ENCODE measurements around the gene SIDT1.

SIDT1 gene

DNA sequence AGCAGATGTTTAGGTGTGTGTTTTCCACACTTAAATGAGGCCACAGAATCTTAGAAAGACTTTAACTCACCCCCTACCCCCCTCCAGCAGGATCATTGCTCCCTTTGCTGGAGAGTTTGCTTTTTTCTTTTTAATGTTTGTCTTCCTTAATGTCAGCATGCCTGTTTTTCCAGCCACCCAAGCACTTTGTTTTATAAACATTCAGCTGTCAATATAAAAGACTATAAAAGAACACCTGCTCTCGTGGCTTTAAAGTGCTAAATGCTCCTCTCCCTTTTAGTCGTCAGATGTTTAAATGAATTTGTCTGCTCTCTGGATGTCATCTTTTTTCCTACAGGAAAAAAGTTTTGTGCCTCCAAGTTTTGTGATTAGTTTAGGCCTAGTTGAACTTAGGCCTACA lies 61.7 kb downstream of the SIDT1 start:
- no peak for DNase-seq (ENCODE audit: low read depth in 2 of 2, low spot score in 1 of 2)

DNA sequence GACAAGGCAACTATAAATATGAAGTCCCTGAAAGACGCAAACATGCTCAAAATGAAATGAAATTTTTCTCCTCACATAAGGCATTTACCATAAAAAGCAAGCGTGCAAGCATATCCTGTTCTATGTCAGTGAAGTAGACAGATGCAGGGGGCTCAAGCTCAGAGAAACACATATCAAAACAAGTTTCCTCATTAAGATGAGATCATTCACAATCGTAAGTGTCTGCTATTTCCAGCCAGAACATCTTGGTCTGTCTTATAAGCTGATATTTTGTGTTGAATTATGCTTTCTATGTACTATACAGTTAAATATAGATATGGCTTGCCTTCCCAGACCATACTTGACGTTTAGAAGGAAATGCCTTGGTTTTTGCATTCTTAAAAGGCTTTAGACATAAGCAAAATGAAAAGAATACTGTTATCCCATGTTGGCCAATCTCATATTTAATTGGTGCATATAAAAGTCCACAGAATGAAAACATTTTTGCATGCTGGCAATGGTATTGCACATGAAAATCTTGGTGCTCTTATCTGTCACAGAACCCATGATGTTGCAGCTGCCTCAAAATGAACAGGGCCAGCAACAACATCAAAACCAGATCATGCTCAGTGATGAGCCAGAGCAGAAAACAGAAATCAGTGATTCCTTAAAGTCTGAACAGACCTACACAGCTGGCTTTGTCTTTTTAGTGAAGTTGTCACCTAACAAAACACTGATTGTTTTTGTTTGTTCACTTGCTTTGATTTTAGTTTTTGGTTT lies 65.4 kb downstream of the SIDT1 start:
- no peak for DNase-seq (ENCODE audit: low read depth in 2 of 2, low spot score in 1 of 2)

DNA sequence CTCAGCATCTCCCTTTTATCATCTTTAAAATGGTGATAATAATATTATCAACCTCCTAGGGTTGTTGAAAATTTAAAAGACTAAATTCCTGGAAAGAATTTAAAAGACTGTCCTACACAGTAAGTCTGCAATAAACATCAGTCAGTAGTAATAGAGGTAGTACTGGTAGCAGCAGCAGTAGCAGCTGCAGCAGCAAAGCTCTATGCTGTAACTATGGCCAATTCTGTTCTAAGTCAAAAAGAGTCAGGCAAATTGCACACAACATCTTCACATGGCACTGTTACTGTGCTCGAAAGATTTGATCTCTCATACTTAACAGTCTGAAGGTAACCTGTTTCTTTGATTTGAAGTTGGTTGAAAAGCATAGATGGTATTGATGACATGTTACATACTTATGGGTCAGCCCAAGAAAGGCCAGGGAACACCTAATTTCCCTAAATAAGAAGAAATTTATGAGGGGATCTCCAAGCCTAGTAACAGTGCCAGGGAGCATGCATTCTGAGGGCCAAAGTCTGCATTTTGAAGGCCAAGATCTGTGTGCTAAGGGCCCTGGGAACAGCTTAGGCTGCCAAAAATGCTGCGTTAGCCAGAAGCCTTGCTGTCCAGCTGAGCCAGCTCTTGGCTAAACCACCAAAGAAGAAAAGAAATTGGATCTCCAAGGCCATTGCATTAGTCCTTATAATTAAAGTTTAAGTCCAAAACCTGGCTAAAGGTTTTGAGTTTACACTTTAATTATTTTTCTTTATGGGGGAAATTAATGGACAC lies 68.2 kb downstream of the SIDT1 start:
- no peak for DNase-seq (ENCODE audit: low read depth in 2 of 2, low spot score in 1 of 2)

DNA sequence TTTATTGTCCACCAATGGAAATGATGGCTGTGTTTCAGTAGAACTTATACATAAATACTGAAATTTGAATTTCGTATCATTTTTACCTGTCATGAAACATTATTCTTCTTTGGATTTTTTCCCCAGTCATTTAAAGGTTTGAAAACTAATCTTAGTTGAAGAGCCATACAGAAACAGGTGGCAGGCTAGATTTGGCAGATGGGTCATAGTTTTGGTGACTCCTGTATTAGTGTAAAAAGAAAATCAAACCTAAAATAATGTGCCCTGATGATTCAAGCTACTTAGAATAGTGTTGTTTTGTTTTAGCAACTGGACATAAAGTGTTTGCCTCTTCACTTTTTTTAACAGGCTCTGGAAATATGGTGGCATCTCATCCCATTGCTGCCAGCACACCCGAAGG lies 68.9 kb downstream of the SIDT1 start:
- no peak for DNase-seq (ENCODE audit: low read depth in 2 of 2, low spot score in 1 of 2)

DNA sequence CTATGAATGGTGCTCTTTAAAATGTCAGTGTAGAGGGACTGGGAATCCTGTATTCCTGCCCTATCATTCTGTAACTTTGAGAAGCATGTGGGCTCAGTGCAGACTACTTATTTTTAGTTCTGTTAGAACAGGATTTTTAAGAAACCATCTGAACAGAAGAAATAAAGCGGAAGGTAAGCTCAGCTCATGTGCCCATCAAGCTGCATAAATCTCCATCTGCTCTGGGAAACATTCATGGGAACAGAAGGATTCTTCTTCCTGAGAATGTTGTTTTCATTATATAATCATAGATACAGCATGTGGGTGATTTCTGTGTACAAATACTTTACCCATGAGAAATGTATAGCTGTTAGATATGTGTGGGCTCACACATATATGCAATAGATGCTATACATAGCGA lies 69.9 kb downstream of the SIDT1 start:
- DNase-seq (ENCODE audit: low read depth in 2 of 2, low spot score in 1 of 2) = no peak

DNA sequence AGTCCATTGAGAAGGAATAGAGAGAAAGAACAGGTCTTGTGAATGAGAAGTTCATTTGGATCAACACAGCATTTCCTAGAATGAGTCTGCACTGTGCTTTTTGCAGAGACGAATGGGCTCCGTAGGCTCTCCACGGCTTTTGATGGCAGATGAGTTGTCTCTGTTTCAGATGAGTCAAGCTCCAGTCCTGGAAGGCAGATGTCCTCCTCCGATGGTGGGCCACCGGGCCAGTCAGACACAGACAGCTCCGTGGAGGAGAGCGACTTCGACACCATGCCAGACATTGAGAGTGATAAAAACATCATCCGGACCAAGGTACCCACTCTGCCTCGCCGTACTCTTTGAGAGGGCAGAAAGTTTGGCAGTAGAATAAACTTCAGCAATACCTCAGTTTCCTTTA lies 70.5 kb downstream of the SIDT1 start:
- DNase-seq (ENCODE audit: low read depth in 2 of 2, low spot score in 1 of 2) = no peak

DNA sequence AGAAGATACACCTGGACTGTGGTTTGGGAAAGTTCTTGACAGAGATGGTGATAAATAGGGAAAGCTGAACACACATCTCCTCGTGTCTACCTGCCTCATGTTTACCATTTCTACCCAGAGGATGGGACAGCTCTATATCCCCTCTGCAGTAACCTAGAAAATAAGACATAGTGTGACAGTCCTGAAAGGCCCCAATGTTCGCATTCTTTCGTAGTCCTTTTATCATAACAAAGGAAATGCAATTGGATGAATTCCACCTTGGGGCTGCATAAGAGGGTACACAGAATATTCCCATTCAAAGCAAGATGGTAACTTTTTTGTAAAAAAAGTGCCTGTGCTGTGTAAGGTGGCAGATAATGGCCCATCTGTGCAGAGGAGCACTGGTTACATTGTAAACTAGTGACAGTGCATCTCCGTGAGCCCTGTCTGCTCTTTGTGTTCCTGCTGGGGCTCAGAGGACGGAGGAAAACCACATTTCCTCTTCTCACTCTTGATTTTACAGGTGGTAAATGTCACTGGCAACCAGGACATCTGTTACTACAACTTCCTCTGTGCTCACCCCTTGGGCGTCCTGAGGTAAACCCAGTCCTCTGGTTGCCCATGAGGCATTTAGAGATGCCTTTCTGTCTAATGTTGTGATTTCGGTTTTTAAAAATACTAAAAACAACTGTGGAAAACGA lies 74.3 kb downstream of the SIDT1 start:
- peak in 1 of 2 donors; percentile 0 for DNase-seq (ENCODE audit: low read depth in 2 of 2, low spot score in 1 of 2)

DNA sequence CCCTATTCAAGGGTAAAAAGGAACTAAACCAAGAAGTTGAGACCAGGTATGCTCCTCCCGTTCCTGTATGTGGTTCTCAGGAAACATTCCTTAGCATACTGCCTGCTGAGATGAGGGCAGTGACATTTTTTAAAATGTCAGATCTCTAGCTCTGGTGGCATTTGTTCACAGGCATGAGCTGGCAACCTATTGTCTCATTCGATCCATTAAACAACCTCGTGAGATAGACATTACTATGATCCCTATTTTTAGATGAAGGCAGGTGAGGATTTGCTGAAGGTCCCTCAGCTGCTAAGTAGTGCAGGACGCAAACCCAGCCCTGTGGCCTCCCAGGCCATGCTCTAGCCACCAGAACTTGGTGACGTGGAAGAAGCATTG lies 74.9 kb downstream of the SIDT1 start:
- DNase-seq (ENCODE audit: low read depth in 2 of 2, low spot score in 1 of 2) = no peak

DNA sequence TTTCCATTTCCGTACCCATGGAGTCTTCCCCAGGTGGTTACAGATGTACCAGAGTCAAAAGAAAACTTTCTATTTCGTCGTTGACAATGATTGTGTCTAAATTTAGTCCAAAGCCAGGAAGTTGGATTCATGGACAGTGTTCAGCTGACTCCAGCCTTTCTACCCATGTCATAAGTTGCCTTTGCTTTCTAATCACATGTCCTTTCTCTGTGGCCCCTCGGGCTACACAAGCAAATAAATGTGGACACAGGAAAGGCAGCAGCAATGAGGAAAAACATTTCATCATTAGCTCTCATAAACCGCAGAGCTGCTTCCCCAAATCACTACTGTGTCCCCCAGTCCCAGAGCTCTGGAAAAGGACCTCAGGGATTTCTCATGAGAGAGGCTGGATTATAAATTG lies 82.0 kb downstream of the SIDT1 start:
- no peak for DNase-seq (ENCODE audit: low read depth in 2 of 2, low spot score in 1 of 2)

DNA sequence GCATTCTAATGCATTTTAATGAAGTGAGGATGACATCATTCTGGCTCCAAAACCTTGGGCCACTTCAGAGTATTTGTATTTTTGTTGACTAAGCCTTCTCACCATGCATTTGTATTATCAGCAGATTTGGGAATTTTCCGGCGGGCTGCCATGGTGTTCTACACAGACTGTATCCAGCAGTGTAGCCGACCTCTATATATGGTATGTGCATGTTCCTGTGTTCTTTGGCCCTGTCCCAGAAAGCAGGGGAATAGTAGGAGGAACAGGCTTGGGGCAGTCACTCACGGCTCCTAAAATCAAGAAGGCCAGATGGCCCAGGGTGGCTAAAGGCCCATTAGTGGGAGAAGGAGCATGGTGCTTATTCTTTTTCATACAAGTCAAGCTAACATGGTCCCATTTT lies 83.6 kb downstream of the SIDT1 start:
- no peak for DNase-seq (ENCODE audit: low read depth in 2 of 2, low spot score in 1 of 2)

DNA sequence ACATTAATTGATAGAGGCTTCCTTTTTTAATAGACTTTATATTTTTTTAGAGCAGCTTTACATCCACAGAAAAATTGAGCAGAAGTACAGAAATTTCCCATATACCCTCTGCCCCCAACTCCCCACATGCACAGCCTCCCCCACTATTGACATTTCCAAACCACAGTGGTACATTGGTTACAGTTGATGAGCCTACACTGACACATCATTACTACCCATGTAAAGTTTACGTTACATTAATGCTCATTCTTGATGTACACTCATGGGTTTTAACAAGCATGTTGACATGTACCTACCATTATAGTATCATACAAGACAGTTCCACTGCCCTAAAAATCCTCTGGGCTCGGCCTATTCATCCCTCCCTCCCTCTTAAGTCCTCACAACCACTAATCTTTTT lies 85.4 kb downstream of the SIDT1 start:
- DNase-seq (ENCODE audit: low read depth in 2 of 2, low spot score in 1 of 2) = no peak

DNA sequence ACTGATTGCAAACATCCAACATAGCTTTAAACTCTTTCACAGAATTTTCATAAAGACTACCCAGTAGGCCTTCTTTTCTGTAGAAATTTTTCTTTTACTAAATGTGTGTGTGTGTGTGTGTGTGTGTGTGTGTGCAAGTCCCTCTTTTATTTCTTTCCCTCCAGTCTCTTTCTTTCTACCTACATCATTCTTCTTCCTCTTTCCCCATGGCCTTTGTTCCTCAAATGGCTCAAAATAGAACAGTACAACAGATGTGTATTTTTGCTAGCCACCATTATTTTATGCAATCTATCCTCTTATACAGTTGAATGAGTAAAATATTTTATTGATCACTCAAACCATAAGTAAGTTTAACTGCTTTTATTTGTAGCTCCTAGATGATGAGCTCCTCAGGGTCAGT lies 87.7 kb downstream of the SIDT1 start:
- DNase-seq (ENCODE audit: low read depth in 2 of 2, low spot score in 1 of 2) = no peak

DNA sequence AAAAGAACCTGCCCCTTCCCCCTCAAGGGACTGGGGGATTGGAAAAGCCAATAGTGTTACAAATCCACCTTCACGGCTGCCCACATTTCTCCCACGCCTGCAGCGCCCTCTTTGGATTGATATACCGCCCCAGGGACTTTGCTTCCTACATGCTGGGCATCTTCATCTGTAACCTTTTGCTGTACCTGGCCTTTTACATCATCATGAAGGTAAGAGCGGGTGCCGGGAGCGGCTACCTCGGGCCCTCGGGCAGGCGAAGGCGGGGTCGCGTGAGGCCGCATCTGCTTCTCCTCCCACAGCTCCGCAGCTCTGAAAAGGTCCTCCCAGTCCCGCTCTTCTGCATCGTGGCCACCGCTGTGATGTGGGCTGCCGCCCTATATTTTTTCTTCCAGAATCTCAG lies 91.0 kb downstream of the SIDT1 start:
- DNase-seq (ENCODE audit: low read depth in 2 of 2, low spot score in 1 of 2) = no peak

DNA sequence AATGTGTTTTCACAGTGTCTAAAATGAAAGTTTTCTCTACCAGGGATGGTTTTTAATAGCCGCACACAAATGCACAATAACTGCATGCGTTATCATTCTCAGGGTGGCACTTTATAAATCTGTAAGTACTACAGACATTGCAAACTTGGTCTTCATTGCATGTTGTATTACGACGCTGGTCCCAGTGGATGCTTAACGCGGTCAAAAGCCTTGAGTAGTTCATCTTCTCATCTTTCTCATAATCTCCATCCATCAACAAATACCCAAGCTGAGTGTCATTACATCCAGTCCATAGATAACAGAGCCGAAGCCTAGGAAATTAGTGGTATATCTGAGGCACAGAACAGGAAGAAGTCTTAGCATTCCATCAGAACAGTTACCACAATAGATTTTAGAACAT lies 91.5 kb downstream of the SIDT1 start:
- DNase-seq (ENCODE audit: low read depth in 2 of 2, low spot score in 1 of 2) = no peak

DNA sequence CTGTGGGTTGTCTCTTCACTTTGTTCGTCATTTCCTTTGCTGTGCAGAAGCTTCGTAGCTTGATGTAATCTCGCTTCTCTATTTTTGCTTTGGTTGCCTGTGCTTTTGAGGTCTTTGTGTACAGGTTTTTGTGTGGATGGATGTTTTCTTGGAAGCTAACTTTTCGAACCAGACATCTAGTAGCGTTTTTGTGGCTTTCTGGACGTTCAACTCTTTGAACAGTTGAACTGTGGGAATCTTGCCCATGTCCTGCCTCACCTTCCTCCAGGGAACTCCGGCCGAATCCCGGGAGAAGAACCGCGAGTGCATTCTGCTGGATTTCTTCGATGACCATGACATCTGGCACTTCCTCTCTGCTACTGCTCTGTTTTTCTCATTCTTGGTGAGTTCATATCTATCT lies 93.5 kb downstream of the SIDT1 start:
- no peak for DNase-seq (ENCODE audit: low read depth in 2 of 2, low spot score in 1 of 2)

DNA sequence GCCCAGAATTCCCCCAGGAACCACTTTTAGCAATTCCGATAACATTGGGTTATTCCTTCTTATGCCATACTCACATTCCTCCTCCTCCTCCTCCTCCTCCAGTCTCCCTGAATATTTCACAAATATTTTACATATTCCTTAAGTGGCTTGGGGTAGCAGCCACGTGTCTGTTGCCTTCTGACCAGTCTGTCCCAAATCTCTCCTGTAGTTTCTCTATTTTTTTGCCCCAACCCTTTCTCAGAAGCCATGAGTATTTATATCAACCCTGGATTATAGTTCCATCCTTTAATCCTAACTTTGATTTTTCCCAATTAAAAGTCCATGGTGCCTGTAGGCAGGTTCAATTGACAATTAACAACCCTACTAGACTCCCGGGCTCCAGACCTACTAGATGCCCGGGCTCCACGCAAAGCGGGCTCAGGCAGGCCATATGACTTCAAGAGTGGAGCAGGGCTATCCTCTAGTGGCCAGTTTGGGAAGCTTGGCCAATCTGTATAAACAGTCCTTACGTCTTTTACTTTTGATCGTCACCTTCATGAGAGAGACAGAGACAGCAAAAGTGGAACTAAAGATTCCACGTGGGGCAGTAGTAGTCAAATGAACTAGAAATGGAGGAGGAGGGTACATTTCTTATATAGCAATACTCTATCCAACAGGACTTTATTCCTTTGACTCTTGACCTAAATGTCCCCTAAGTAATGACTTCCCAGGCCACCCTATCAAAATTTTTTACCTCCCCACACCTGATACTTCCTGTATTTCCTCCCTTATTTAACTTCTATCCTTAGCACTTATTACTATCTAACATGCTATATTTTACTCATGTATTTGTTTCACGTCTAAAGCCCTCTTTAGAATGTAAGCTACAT lies 94.4 kb downstream of the SIDT1 start:
- DNase-seq (ENCODE audit: low read depth in 2 of 2, low spot score in 1 of 2) = no peak

DNA sequence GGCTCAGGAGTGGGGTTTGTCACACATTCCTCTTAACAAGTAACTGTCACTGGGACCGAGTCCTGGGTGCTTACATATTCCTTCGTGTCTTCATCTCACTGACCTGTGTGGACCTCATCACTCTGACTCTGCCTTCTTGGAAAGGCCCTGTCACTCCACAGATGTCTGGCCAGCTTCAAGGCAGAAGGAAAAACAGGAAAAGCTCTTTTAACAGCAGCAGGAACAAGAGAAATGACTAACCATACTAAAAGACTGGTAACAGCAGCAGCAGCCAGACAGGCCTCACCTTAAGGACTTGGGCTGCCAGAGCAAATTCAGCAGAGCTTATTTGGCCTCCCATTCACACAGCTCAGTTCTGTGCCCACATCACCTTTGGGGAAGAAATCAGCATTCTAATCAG lies 96.0 kb downstream of the SIDT1 start:
- DNase-seq (ENCODE audit: low read depth in 2 of 2, low spot score in 1 of 2) = no peak

DNA sequence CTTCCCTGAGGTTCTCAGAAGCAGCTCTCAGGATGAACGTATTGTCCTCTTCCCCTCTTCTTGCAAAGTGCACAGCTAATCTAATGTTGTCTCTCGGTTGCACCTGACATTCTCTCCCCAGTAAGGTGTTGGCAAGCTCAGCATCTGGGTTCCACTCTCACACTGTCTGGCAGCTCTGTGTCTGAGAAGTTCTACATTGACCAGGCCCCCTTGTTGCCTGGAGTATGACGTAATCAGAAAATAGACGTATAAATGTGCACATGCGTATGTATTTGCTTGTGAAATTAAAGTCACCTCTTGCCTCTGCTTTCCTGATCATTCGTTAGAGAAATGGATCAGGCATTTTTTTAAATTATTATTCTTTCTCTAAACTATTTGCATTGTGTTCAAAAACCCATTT lies 96.4 kb downstream of the SIDT1 start:
- no peak for DNase-seq (ENCODE audit: low read depth in 2 of 2, low spot score in 1 of 2)

DNA sequence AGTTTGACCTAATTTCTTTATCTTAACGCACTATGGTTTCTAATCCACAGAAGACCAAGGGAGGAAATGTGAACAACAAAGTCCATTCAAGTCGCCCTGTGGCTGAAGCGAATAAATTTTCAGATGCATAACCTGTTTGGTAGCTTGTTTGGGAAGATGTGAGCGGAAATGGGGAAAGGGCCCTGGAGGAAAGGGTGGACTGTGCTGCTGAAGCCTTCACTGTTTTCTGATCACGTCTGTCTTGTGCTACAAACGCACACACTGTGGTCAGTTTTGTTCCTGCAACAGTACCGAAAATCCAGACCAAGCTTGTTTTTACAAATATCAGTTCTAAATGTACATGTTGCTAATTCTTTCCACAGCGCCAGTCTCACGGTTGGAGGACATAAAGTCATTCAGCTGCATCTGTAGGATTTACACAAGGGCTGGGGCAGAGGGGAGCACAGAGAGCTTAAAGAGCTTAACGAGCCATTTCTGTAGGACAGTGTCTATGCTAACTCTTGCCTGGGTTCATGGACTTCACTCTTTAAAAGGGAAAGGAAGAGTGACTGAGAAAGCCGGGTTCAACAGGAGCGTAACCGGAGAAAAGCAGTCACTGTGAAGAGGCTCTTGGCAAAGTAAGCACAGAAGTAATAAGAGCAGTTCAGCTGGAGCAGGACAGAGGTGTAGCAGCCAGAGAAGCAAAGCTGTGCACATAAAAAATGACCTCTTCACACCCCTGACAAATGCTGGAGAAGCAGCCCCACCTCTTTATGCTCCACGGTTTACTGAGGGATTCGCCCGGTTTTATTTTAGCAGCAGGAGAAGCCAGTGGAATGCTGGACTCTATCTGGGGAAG lies 97.4 kb downstream of the SIDT1 start:
- no peak for DNase-seq (ENCODE audit: low read depth in 2 of 2, low spot score in 1 of 2)

DNA sequence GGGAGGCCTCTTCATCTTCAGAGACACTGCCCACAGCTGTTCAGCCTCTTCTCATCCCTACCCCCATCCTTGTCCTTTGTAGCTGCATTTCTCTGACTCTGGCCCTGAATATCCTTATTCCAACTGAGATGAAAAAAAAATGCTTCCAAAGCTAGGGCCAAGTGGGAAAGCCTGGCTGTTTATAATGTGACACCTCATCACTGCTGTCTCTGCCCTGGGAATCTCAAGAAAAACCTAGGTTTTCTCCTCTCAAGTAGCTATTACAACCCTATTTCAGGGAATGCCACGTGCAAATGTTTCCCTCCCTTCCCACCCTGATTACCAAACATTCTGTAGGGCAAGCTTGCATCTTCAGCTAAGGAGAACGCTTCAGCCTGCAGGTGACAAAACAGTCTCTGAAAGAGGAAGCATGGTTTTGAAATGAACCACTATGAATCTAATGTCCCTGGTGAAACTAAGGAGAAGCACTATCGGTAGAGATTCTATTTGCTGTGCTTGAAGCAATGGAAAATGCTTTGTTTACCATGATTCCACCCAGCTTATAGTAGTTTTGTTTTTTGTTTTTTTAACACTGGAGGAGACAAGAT lies 98.7 kb downstream of the SIDT1 start:
- no peak for DNase-seq (ENCODE audit: low read depth in 2 of 2, low spot score in 1 of 2)

Measured in stimulated activated CD8-positive, alpha-beta memory T cell treated with anti-CD3 and anti-CD28 coated beads, Interleukin-4, amount 100 ng/mL, for 1 hour (primary cell).